A549 (cell line): ENCODE measurements around the gene CD70.

Experiments used
- CTCF ChIP-seq: fragments of >200 bp; sonication (Bioruptor Twin); formaldehyde crosslinking; IDR thresholded peaks from 3 replicates; pipeline ENCODE4 v1.5.1; 2016
- MAFK ChIP-seq: fragments of 450-650 bp; IDR thresholded peaks from 2 replicates; pipeline ENCODE4 v1.6.1; 2014; ENCODE audit not compliant: partially characterized antibody
- TF ChIP-seq, protein P1 (sequence below): IDR thresholded peaks from 2 replicates; pipeline ENCODE4 v1.6.1; 2012
- TF ChIP-seq, protein P2 (sequence below): fragments of 450-650 bp; IDR thresholded peaks from 2 replicates; pipeline ENCODE4 v1.6.1; 2014; ENCODE audit warnings: antibody characterized with exemption

DNA sequence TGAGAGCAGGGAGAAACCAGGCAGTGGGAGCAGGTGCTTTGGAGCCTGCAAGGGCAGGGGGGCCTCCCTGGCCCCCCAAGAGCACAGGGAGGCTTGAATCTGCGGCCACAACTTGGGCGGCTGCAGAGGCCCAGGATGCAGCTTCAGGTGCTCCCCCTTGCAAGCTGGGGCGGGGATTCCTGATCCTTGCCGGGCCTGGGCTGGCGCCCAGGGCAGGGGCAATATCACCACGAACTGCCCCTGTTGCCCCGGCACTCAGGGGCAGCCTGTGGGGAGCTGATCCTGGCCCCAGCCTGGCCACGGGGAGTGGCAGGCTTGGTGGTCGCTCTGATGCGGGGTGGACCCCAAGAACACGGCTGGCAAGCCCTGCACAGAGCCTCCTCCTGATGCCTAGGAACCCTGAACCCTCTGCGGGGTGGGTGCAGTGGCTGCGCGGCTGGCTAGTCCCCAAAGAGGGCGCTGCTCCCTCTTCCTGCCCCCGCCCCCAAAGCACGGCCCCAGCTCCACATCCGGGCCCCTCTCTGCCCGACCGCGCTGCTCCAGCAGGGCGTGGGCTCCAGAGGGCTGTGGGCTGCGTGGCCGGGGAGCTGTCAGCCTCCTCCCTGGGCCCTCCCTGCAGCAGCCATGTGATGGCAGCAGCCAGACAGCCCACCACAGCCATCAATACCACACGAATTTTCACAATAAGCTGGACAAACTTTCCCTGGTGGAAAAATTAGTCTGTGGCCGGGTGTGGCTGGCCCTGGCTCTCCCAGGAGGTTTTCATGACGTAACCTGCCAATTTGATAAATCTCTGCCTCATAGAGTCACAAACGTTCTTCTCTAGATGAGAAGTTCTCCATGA lies 39.1 kb downstream of the CD70 start:
- TF ChIP-seq, protein P1, sequence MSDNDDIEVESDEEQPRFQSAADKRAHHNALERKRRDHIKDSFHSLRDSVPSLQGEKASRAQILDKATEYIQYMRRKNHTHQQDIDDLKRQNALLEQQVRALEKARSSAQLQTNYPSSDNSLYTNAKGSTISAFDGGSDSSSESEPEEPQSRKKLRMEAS = peak; percentile 41
- peak; percentile 24; the same call in 2 of the 3 replicates for TF ChIP-seq CTCF
- TF ChIP-seq, protein P2, sequence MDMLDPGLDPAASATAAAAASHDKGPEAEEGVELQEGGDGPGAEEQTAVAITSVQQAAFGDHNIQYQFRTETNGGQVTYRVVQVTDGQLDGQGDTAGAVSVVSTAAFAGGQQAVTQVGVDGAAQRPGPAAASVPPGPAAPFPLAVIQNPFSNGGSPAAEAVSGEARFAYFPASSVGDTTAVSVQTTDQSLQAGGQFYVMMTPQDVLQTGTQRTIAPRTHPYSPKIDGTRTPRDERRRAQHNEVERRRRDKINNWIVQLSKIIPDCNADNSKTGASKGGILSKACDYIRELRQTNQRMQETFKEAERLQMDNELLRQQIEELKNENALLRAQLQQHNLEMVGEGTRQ = no peak
- TF ChIP-seq MAFK = no peak
